ENCODE data around the gene INHBE. TPM values are rescaled to one million over a fixed set of nuclear protein-coding genes. Genes with fewer than 3 reads are reported as not detected.
A peak's percentile ranks its signal among the peaks of the same experiment; 100 is the strongest.

Gene INHBE
- total RNA-seq, 2 experiments from 2014 or later: 1.2 to 1.7 TPM

GRCh38 chr12:57452181-57452936 is 2.7 kb upstream of the INHBE start:
- H3K27me3 Mint-ChIP-seq: no peaks in the 10 kb centered on the region
- H3K4me1 Mint-ChIP-seq: peaks cover 13% of the 10 kb centered on the region
- H3K27ac Mint-ChIP-seq: no peak overlapping the region
- no peaks in the 10 kb centered on the region for H3K9me3 Mint-ChIP-seq
- no peaks in the 10 kb centered on the region for H3K36me3 Mint-ChIP-seq
- H3K4me3 Mint-ChIP-seq: no peak overlapping the region
- no peak for DNase-seq

GRCh38 chr12:57452937-57453509 is 2.1 kb upstream of the INHBE start:
- H3K9me3 Mint-ChIP-seq: no peaks in the 10 kb centered on the region
- H3K4me3 Mint-ChIP-seq: no peak overlapping the region
- no peaks in the 10 kb centered on the region for H3K27me3 Mint-ChIP-seq
- no peak overlapping the region for H3K27ac Mint-ChIP-seq
- peaks cover 15% of the 10 kb centered on the region for H3K4me1 Mint-ChIP-seq
- DNase-seq: peak; percentile 63
- no peaks in the 10 kb centered on the region for H3K36me3 Mint-ChIP-seq

- H3K4me1 Mint-ChIP-seq: peaks cover 24% of the 10 kb centered on the region
- no peaks in the 10 kb centered on the region for H3K36me3 Mint-ChIP-seq
- H3K27me3 Mint-ChIP-seq: no peaks in the 10 kb centered on the region
- DNase-seq: no peak
- H3K27ac Mint-ChIP-seq: peak overlapping the region; percentile 82
- no peaks in the 10 kb centered on the region for H3K9me3 Mint-ChIP-seq
- peak overlapping the region; percentile 55 for H3K4me3 Mint-ChIP-seq
Measured at GRCh38 chr12:57454213-57454565, 918 bp upstream of the INHBE start.

- H3K27me3 Mint-ChIP-seq: peaks cover 4% of the 10 kb centered on the region
- H3K36me3 Mint-ChIP-seq: no peaks in the 10 kb centered on the region
- peak overlapping the region; percentile 77 for H3K4me3 Mint-ChIP-seq
- H3K4me1 Mint-ChIP-seq: peaks cover 33% of the 10 kb centered on the region
- no peak for DNase-seq
- peak overlapping the region; percentile 82 for H3K27ac Mint-ChIP-seq
- H3K9me3 Mint-ChIP-seq: no peaks in the 10 kb centered on the region
Measured at GRCh38 chr12:57455374-57456144, 452 bp downstream of the INHBE start.

- Mint-ChIP-seq H3K4me1 (peaks cover 37% of the 10 kb centered on the region), H3K9me3 (no peaks in the 10 kb centered on the region), H3K36me3 (no peaks in the 10 kb centered on the region), H3K4me3 (peak overlapping the region; percentile 77), H3K27me3 (peaks cover 5% of the 10 kb centered on the region), H3K27ac (peak overlapping the region; percentile 54)
- peak; percentile 65 for DNase-seq
Measured at GRCh38 chr12:57456145-57456700, 1.1 kb downstream of the INHBE start.

GRCh38 chr12:57456737-57457490 is 1.8 kb downstream of the INHBE start:
- H3K27ac Mint-ChIP-seq: no peak overlapping the region
- no peaks in the 10 kb centered on the region for H3K36me3 Mint-ChIP-seq
- H3K27me3 Mint-ChIP-seq: peaks cover 5% of the 10 kb centered on the region
- no peak overlapping the region for H3K4me3 Mint-ChIP-seq
- H3K4me1 Mint-ChIP-seq: peaks cover 41% of the 10 kb centered on the region
- DNase-seq: no peak
- H3K9me3 Mint-ChIP-seq: no peaks in the 10 kb centered on the region

- Mint-ChIP-seq H3K27ac (peak overlapping the region; percentile 97), H3K9me3 (no peaks in the 10 kb centered on the region), H3K4me3 (peak overlapping the region; percentile 88), H3K4me1 (peaks cover 51% of the 10 kb centered on the region), H3K36me3 (no peaks in the 10 kb centered on the region), H3K27me3 (peaks cover 5% of the 10 kb centered on the region)
- no peak for DNase-seq
Measured at GRCh38 chr12:57458665-57459054, 3.6 kb downstream of the INHBE start.

GRCh38 chr12:57459055-57459749 is 4.1 kb downstream of the INHBE start:
- H3K27ac Mint-ChIP-seq: peak overlapping the region; percentile 97
- peak; percentile 94 for DNase-seq
- no peaks in the 10 kb centered on the region for H3K36me3 Mint-ChIP-seq
- H3K4me1 Mint-ChIP-seq: peaks cover 56% of the 10 kb centered on the region
- H3K4me3 Mint-ChIP-seq: peak overlapping the region; percentile 88
- H3K9me3 Mint-ChIP-seq: no peaks in the 10 kb centered on the region
- peaks cover 5% of the 10 kb centered on the region for H3K27me3 Mint-ChIP-seq

GRCh38 chr12:57459750-57460467 is 4.8 kb downstream of the INHBE start, which contains the start of gene GLI1:
Gene GLI1 (plus strand): TSS chr12:57459785. CDS start chr12:57463692, 3,907 bp downstream.
- no peaks in the 10 kb centered on the region for H3K9me3 Mint-ChIP-seq

GRCh38 chr12:57460468-57460784 is 5.3 kb downstream of the INHBE start:
- Mint-ChIP-seq H3K4me3 (peak overlapping the region; percentile 71), H3K36me3 (no peaks in the 10 kb centered on the region), H3K27me3 (peaks cover 5% of the 10 kb centered on the region), H3K27ac (no peak overlapping the region), H3K9me3 (no peaks in the 10 kb centered on the region), H3K4me1 (peaks cover 62% of the 10 kb centered on the region)
- DNase-seq: no peak

More at GRCh38 chr12:57459750-57460467, 4.8 kb downstream of the INHBE start, which contains the start of gene GLI1:
- Mint-ChIP-seq H3K36me3 (no peaks in the 10 kb centered on the region), H3K27ac (peak within 1 kb of the TSS; percentile 97), H3K27me3 (peaks cover 5% of the 10 kb centered on the region), H3K4me1 (peaks cover 60% of the 10 kb centered on the region), H3K4me3 (peak within 1 kb of the TSS; percentile 88)
- no peak for DNase-seq

GRCh38 chr12:57460841-57461275 is 5.8 kb downstream of the INHBE start:
- Mint-ChIP-seq H3K27me3 (peaks cover 5% of the 10 kb centered on the region), H3K27ac (no peak overlapping the region), H3K4me3 (peak overlapping the region; percentile 85), H3K4me1 (peaks cover 58% of the 10 kb centered on the region), H3K36me3 (no peaks in the 10 kb centered on the region), H3K9me3 (no peaks in the 10 kb centered on the region)
- no peak for DNase-seq

GRCh38 chr12:57461276-57461916 is 6.3 kb downstream of the INHBE start:
- DNase-seq: peak; percentile 57
- H3K4me1 Mint-ChIP-seq: peaks cover 56% of the 10 kb centered on the region
- H3K27ac Mint-ChIP-seq: no peak overlapping the region

GRCh38 chr12:57461917-57462250 is 6.8 kb downstream of the INHBE start:
- peak; percentile 34 for DNase-seq
- peak overlapping the region; percentile 85 for H3K4me3 Mint-ChIP-seq
- peaks cover 5% of the 10 kb centered on the region for H3K27me3 Mint-ChIP-seq
- H3K36me3 Mint-ChIP-seq: peaks cover under 1% of the 10 kb centered on the region
- peak overlapping the region; percentile 59 for H3K27ac Mint-ChIP-seq
- H3K9me3 Mint-ChIP-seq: no peaks in the 10 kb centered on the region
- H3K4me1 Mint-ChIP-seq: peaks cover 56% of the 10 kb centered on the region

More at GRCh38 chr12:57461276-57461916, 6.3 kb downstream of the INHBE start:
- Mint-ChIP-seq H3K9me3 (no peaks in the 10 kb centered on the region), H3K4me3 (peak overlapping the region; percentile 85), H3K36me3 (no peaks in the 10 kb centered on the region), H3K27me3 (peaks cover 5% of the 10 kb centered on the region)

Measured in activated naive CD8-positive, alpha-beta T cell treated with anti-CD3 and anti-CD28 coated beads for 36 hours (primary cell).